ENCODE data around the gene TMTC1.
"Not testable (repeated sequence)": the region's sequence is repeated elsewhere in the genome, so short reads cannot be mapped to it uniquely, and the experiment has no call there.

The TMTC1 gene

DNA sequence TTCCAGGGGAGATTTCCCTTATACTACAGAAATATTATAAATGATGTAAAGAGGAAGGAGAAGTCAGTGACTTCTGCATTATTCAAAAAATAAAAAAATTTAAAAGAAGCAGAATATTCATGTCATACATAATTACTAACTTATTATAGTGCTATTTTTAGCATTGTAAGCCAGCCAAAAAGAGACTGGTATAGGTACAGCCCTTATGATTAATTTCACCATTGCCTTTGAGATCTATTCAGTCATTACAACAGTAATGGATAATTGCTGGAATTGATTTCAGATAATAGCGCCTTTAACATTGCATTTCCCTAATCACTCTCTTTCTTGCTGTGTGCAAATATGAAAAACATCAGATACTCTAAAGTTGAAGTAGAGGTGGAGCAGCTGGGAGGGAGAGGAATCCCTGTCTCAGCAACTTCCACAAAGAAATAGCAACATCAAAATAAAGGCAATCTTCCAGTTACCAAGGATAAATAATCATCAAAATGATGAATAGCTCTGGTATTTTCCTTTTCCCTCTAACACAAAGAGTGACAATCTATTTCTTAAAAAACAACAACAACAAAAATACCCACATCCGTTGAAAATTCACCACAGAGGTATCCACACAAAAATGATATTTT, 214.5 kb downstream of the TMTC1 start:
- peaks cover 4% of the 10 kb centered on the region; the same call in 1 of the 2 replicates for H3K4me1 ChIP-seq (ENCODE audit: control insufficient read depth, insufficient read depth, low read length)
- no peak overlapping the region for H3K9ac ChIP-seq (ENCODE audit: low read length)
- no peaks in the 10 kb centered on the region for H3K36me3 ChIP-seq (ENCODE audit: control insufficient read depth, insufficient read depth, low read length)
- no peaks in the 10 kb centered on the region for H3K9me3 ChIP-seq (ENCODE audit: control insufficient read depth, insufficient read depth, low read depth, low read length)
- H3K27ac ChIP-seq (ENCODE audit: low read depth, low read length), result no peak overlapping the region
- H3K4me3 ChIP-seq (ENCODE audit: low read depth, low read length), result no peak overlapping the region
- no peaks in the 10 kb centered on the region for H3K27me3 ChIP-seq (ENCODE audit: control insufficient read depth, insufficient read depth, low read length)

DNA sequence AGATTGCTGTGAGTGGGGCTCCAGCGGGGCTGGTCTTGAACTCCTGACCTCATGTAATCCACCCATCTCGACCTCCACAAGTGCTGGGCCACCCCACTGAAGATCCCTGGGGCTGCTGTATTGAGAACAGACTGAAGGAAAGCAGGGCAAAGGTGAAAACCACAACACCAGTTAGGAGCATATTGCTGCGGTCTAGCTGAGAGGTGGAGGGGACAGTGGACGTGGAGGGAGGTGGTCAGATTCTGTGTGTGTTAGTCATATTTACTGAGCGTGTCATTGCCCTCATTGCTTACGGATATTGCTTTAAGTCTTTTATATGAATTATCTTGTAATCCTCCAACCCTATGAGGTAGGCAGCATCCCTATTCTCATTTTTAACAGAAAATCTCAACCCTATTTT, 217.3 kb downstream of the TMTC1 start:
- Histone ChIP-seq H3K27ac (ENCODE audit: low read depth, low read length) (no peak overlapping the region), H3K36me3 (ENCODE audit: control insufficient read depth, insufficient read depth, low read length) (no peaks in the 10 kb centered on the region)

DNA sequence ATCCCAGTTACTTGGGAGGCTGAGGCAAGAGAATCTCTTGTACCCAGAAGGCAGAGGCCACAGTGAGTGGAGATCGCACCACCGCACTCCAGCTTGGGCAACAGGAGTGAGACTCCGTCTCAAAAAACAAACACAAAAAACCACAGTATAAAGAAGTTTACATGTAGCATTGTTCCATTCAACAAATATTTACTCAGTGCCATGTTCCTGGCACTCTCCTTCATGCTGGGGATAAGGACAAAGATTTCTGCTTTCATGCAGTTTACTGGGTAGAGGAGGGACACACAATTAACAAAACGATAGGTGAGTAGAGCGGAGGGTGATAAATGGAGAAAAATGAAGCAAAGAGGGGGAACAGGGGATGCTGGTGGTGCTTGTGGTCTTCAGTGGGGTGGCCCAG, 218.0 kb downstream of the TMTC1 start:
- Histone ChIP-seq H3K4me1 (ENCODE audit: control insufficient read depth, insufficient read depth, low read length) (peaks cover 8% of the 10 kb centered on the region; the same call in 1 of the 2 replicates), H3K27me3 (ENCODE audit: control insufficient read depth, insufficient read depth, low read length) (no peaks in the 10 kb centered on the region), H3K27ac (ENCODE audit: low read depth, low read length) (no peak overlapping the region), H3K9ac (ENCODE audit: low read length) (no peak overlapping the region), H3K9me3 (ENCODE audit: control insufficient read depth, insufficient read depth, low read depth, low read length) (no peaks in the 10 kb centered on the region), H3K36me3 (ENCODE audit: control insufficient read depth, insufficient read depth, low read length) (no peaks in the 10 kb centered on the region), H3K4me3 (ENCODE audit: low read depth, low read length) (no peak overlapping the region)

More for the DNA sequence above, 217.3 kb downstream of the TMTC1 start:
- peaks cover 8% of the 10 kb centered on the region; the same call in 1 of the 2 replicates for H3K4me1 ChIP-seq (ENCODE audit: control insufficient read depth, insufficient read depth, low read length)
- no peaks in the 10 kb centered on the region for H3K27me3 ChIP-seq (ENCODE audit: control insufficient read depth, insufficient read depth, low read length)
- H3K4me3 ChIP-seq (ENCODE audit: low read depth, low read length), result no peak overlapping the region
- H3K9me3 ChIP-seq (ENCODE audit: control insufficient read depth, insufficient read depth, low read depth, low read length), result no peaks in the 10 kb centered on the region
- no peak overlapping the region for H3K9ac ChIP-seq (ENCODE audit: low read length)

DNA sequence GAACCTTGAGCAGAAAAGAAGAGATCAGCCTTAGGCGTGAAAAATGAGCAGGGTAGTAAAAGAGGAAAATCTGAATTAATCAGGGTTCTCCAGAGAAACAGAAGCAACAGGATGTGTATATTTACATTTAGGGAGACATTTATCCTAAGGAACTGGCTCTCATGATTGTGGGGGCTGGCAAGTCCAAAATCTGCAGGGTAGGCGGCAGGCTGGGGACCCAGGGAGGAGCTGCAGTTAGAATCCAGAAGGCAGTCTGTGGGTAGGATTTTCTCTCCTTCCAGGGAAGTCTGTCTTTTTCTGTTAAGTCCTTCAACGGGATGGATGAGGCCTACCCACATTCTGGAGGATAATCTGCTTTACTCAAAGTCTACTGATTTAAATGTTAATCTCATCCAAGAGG, 218.8 kb downstream of the TMTC1 start:
- Histone ChIP-seq H3K4me1 (ENCODE audit: control insufficient read depth, insufficient read depth, low read length) (peaks cover 9% of the 10 kb centered on the region; the same call in 1 of the 2 replicates), H3K36me3 (ENCODE audit: control insufficient read depth, insufficient read depth, low read length) (no peaks in the 10 kb centered on the region), H3K9ac (ENCODE audit: low read length) (no peak overlapping the region), H3K27ac (ENCODE audit: low read depth, low read length) (no peak overlapping the region), H3K4me3 (ENCODE audit: low read depth, low read length) (no peak overlapping the region), H3K9me3 (ENCODE audit: control insufficient read depth, insufficient read depth, low read depth, low read length) (no peaks in the 10 kb centered on the region), H3K27me3 (ENCODE audit: control insufficient read depth, insufficient read depth, low read length) (no peaks in the 10 kb centered on the region)

DNA sequence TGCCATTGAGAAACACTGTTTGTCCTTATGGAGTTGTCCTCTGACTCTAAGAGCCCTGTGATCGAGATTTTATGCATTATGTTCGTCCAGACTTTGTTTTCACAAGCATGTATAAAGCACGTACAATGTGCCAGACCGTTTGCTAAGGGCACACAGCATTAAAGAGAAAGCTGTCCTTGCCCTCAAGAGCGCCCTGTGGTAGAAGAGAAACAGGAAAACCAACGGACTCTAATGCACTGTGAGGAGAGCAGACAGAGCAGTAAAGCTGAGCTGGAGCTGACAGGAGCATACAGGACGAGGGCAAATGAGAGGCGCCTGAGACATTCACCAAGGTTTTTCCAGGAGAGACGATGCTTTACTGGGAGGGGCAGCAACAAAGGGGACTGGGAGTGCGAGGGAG, 220.1 kb downstream of the TMTC1 start:
- Histone ChIP-seq H3K9me3 (ENCODE audit: control insufficient read depth, insufficient read depth, low read depth, low read length) (no peaks in the 10 kb centered on the region), H3K27ac (ENCODE audit: low read depth, low read length) (no peak overlapping the region), H3K36me3 (ENCODE audit: control insufficient read depth, insufficient read depth, low read length) (no peaks in the 10 kb centered on the region), H3K4me1 (ENCODE audit: control insufficient read depth, insufficient read depth, low read length) (peaks cover 17% of the 10 kb centered on the region), H3K27me3 (ENCODE audit: control insufficient read depth, insufficient read depth, low read length) (no peaks in the 10 kb centered on the region), H3K9ac (ENCODE audit: low read length) (no peak overlapping the region), H3K4me3 (ENCODE audit: low read depth, low read length) (no peak overlapping the region)

DNA sequence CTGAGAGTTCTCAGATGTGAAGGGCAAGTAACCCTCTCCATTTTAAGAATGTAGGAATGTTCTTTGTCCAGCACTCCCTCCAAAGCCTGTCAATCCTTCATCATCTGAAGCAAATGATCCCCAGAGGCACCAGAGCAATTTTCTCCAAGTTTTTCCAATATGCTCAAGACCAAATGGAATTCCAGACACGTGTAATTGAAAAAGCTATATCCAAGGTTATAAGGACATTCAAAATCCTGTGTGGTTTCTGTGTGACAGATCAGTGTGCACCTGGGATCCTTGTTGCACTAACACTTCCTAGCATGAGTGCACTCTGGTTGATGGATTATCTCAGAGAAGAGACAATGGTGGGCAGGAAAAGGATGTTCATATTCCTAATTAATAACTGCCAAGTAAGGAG, 220.7 kb downstream of the TMTC1 start:
- H3K36me3 ChIP-seq (ENCODE audit: control insufficient read depth, insufficient read depth, low read length), result no peaks in the 10 kb centered on the region
- H3K4me3 ChIP-seq (ENCODE audit: low read depth, low read length), result no peak overlapping the region
- no peaks in the 10 kb centered on the region for H3K27me3 ChIP-seq (ENCODE audit: control insufficient read depth, insufficient read depth, low read length)
- H3K27ac ChIP-seq (ENCODE audit: low read depth, low read length), result no peak overlapping the region
- no peaks in the 10 kb centered on the region for H3K9me3 ChIP-seq (ENCODE audit: control insufficient read depth, insufficient read depth, low read depth, low read length)
- no peak overlapping the region for H3K9ac ChIP-seq (ENCODE audit: low read length)
- peaks cover 17% of the 10 kb centered on the region for H3K4me1 ChIP-seq (ENCODE audit: control insufficient read depth, insufficient read depth, low read length)

DNA sequence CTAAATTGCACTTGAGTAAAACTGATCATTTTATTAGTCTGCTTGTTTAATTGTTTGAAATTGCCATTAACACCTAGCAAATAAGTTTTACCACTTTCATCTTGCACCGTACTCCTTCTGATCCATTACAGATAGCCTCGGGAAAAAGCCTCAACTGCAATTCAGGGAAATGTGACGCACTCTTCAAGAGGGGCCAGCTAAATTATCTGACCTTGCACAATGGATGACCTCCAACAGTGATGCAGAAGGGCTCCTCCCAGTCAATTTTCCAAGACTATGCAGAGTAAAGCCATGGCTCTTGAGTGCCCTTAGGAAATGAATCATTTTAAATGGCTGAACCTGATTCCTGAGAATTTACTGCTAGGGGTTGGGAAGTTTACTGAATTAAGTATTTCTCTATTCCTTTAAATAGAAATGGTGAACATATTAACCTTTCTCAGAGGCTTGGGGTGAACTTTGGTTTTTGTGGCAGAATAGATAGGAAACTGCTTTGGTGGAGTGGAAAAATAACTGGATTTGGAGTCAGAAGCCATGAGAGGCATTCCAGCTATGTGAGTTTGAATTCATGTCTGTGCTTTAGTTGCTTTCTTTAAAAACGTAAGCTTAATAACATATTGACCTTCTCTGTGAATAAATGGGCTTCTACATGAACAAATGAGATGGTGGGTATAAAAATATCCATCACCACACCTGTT, 221.5 kb downstream of the TMTC1 start:
- H3K4me3 ChIP-seq (ENCODE audit: low read depth, low read length), result no peak overlapping the region
- no peaks in the 10 kb centered on the region for H3K9me3 ChIP-seq (ENCODE audit: control insufficient read depth, insufficient read depth, low read depth, low read length)
- no peaks in the 10 kb centered on the region for H3K36me3 ChIP-seq (ENCODE audit: control insufficient read depth, insufficient read depth, low read length)
- no peak overlapping the region for H3K9ac ChIP-seq (ENCODE audit: low read length)
- H3K27ac ChIP-seq (ENCODE audit: low read depth, low read length), result no peak overlapping the region
- peaks cover 17% of the 10 kb centered on the region for H3K4me1 ChIP-seq (ENCODE audit: control insufficient read depth, insufficient read depth, low read length)
- H3K27me3 ChIP-seq (ENCODE audit: control insufficient read depth, insufficient read depth, low read length), result no peaks in the 10 kb centered on the region

DNA sequence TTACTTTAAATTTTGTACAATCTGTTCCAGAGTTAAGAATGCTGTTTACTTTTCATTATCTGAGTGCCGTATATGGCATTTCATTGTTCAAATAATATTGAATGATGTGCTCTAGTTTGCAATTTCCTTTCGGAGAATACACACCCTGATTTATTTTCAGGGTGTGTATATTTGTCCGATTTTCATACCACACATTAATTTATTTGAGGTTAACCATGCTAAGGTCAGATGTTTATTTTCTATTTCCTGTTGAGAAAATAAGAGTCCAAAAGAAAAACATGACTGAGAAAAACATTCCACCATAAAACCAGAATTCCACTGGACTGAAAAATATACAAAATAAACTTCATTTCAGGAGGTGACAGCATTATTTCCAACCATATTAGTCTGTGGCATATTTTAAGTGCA, 222.1 kb downstream of the TMTC1 start:
- no peaks in the 10 kb centered on the region for H3K36me3 ChIP-seq (ENCODE audit: control insufficient read depth, insufficient read depth, low read length)
- no peak overlapping the region for H3K9ac ChIP-seq (ENCODE audit: low read length)
- no peak overlapping the region for H3K27ac ChIP-seq (ENCODE audit: low read depth, low read length)
- no peaks in the 10 kb centered on the region for H3K9me3 ChIP-seq (ENCODE audit: control insufficient read depth, insufficient read depth, low read depth, low read length)
- no peaks in the 10 kb centered on the region for H3K27me3 ChIP-seq (ENCODE audit: control insufficient read depth, insufficient read depth, low read length)
- H3K4me3 ChIP-seq (ENCODE audit: low read depth, low read length), result no peak overlapping the region
- H3K4me1 ChIP-seq (ENCODE audit: control insufficient read depth, insufficient read depth, low read length), result peaks cover 17% of the 10 kb centered on the region

DNA sequence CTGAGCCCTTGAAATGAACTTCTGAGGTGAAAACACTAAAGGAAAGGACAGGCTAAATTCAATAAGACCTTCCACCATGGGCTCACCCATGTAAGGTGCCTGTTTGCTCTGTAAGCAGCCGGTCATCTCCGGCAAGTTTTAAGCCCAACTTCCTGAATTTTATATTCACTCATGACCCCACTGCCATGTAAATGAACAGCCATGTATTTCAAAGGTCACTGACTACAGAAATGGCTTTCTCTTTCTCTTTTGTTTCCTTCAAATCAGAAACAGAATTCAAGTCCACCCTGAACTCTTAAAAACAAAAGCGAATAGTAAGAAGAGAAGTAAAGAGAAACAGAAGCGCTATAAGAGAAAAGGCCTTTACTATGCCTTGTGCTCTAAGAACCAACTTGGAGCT, 224.5 kb downstream of the TMTC1 start:
- Histone ChIP-seq H3K36me3 (ENCODE audit: control insufficient read depth, insufficient read depth, low read length) (no peaks in the 10 kb centered on the region; the same call in 1 of the 2 replicates), H3K27ac (ENCODE audit: low read depth, low read length) (no peak overlapping the region), H3K4me1 (ENCODE audit: control insufficient read depth, insufficient read depth, low read length) (peaks cover 12% of the 10 kb centered on the region), H3K27me3 (ENCODE audit: control insufficient read depth, insufficient read depth, low read length) (no peaks in the 10 kb centered on the region), H3K9ac (ENCODE audit: low read length) (no peak overlapping the region), H3K4me3 (ENCODE audit: low read depth, low read length) (no peak overlapping the region), H3K9me3 (ENCODE audit: control insufficient read depth, insufficient read depth, low read depth, low read length) (no peaks in the 10 kb centered on the region)

DNA sequence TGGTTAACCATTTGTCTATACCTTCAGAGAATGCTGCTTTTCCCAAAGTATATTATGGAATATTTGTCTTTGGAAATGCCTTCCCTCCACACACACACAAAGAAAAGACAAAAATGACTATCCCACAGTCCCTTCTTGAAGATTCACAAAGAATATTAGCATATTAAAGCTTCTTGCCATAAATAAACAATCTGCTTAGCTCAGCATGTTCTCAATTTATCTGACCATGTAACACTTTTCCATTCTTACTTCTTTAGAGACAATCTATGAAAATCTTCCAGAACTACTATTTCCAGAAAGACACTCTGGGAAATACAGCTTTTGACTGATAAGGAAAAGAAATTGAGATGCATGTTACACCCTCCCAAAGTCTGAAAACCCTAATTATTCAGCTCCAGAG, 227.4 kb downstream of the TMTC1 start:
- H3K4me1 ChIP-seq (ENCODE audit: control insufficient read depth, insufficient read depth, low read length), result peaks cover 9% of the 10 kb centered on the region
- no peaks in the 10 kb centered on the region; the same call in 1 of the 2 replicates for H3K36me3 ChIP-seq (ENCODE audit: control insufficient read depth, insufficient read depth, low read length)
- H3K9ac ChIP-seq (ENCODE audit: low read length), result no peak overlapping the region
- no peaks in the 10 kb centered on the region for H3K9me3 ChIP-seq (ENCODE audit: control insufficient read depth, insufficient read depth, low read depth, low read length)
- H3K27me3 ChIP-seq (ENCODE audit: control insufficient read depth, insufficient read depth, low read length), result no peaks in the 10 kb centered on the region
- no peak overlapping the region for H3K4me3 ChIP-seq (ENCODE audit: low read depth, low read length)
- no peak overlapping the region for H3K27ac ChIP-seq (ENCODE audit: low read depth, low read length)

DNA sequence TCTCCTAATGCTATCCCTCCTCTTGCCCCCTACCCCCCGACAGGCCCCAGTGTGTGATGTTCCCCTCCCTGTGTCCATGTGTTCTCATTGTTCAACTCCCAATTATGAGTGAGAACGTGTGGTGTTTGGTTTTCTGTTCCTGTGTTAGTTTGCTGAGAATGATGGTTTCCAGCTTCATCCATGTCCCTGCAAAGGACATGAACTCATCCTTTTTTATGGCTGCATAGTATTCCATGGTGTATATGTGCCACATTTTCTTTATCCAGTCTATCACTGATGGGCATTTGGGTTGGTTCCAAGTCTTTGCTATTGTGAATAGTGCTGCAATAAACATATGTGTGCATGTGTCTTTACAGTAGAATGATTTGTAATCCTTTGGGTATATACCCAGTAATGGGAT, 228.3 kb downstream of the TMTC1 start:
- not testable (repeated sequence) for H3K9me3 ChIP-seq (ENCODE audit: control insufficient read depth, insufficient read depth, low read depth, low read length)

More for the DNA sequence above, 228.3 kb downstream of the TMTC1 start:
- H3K4me1 ChIP-seq (ENCODE audit: control insufficient read depth, insufficient read depth, low read length); H3K36me3 ChIP-seq (ENCODE audit: control insufficient read depth, insufficient read depth, low read length); H3K27me3 ChIP-seq (ENCODE audit: control insufficient read depth, insufficient read depth, low read length); H3K27ac ChIP-seq (ENCODE audit: low read depth, low read length); H3K4me3 ChIP-seq (ENCODE audit: low read depth, low read length); H3K9ac ChIP-seq (ENCODE audit: low read length): not testable (repeated sequence)

All from HUES6 (cell line).